Loucy (cell line): ENCODE data around the gene SCNM1.

Experiments used
- CTCF ChIP-seq: fragments of 200-600 bp; sonication (generic); conservative IDR thresholded peaks from 2 replicates; pipeline ENCODE4 v1.5.1; 2014; ENCODE audit warnings: mild to moderate bottlenecking, antibody characterized with exemption, low read length
- EZH2phosphoT487 ChIP-seq: fragments of 200-600 bp; IDR thresholded peaks from 2 replicates; pipeline ENCODE4 v1.6.1; 2018; ENCODE audit warnings: antibody characterized with exemption, mild to moderate bottlenecking, moderate library complexity, borderline replicate concordance

GRCh38 chr1:151130987-151131586 lies 34.9 kb upstream of the SCNM1 start:
- no peak for TF ChIP-seq CTCF
- TF ChIP-seq EZH2phosphoT487, result no peak
